ENCODE measurements around the gene OLFML1. TPM values are rescaled to one million over a fixed set of nuclear protein-coding genes. Genes with fewer than 3 reads are reported as not detected.

Gene OLFML1
- total RNA-seq, 1 donor from 2014 or later = not detected

DNA sequence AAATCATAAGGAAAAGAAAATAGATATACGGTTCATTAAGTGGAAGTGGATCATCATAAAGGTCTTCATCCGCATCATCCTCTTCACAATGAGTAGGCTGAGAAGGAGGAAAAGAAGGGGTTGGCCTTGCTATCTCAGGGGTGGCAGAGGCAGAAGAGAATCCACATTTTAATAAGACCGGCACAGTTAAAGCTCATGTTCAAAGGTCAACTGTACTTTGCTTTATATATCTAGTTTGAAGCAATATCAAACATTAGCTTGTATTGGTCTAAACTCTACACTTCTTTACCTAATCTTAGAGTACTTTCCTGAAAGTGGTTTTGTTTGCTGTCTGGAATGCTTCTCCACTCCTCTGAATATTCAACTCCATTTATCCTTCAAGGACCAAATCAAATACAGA is 22.8 kb downstream of the OLFML1 start:
- Histone ChIP-seq H3K4me2 (no peak overlapping the region), H3K27ac (no peak overlapping the region), H3K9me3 (ENCODE audit: low read depth) (no peaks in the 10 kb centered on the region), H4K20me1 (ENCODE audit: low read depth) (no peaks in the 10 kb centered on the region), H2AFZ (replicated peaks) (no peak overlapping the region), H3F3A (ENCODE audit: low read depth) (peaks cover 6% of the 10 kb centered on the region), H3K36me3 (no peaks in the 10 kb centered on the region), H3K79me2 (ENCODE audit: low read depth) (no peaks in the 10 kb centered on the region), H3K4me1 (peaks cover 6% of the 10 kb centered on the region), H3K4me3 (no peak overlapping the region), H3K9ac (no peak overlapping the region), H3K27me3 (no peaks in the 10 kb centered on the region)
- Mint-ChIP-seq H3K27ac (no peak overlapping the region), H3K36me3 (no peaks in the 10 kb centered on the region), H3K9me3 (no peaks in the 10 kb centered on the region), H3K27me3 (ENCODE audit: insufficient read depth, low read depth) (peaks cover 4% of the 10 kb centered on the region), H3K4me1 (peaks cover 9% of the 10 kb centered on the region), H3K4me3 (no peak overlapping the region)
- TF ChIP-seq, protein P1, sequence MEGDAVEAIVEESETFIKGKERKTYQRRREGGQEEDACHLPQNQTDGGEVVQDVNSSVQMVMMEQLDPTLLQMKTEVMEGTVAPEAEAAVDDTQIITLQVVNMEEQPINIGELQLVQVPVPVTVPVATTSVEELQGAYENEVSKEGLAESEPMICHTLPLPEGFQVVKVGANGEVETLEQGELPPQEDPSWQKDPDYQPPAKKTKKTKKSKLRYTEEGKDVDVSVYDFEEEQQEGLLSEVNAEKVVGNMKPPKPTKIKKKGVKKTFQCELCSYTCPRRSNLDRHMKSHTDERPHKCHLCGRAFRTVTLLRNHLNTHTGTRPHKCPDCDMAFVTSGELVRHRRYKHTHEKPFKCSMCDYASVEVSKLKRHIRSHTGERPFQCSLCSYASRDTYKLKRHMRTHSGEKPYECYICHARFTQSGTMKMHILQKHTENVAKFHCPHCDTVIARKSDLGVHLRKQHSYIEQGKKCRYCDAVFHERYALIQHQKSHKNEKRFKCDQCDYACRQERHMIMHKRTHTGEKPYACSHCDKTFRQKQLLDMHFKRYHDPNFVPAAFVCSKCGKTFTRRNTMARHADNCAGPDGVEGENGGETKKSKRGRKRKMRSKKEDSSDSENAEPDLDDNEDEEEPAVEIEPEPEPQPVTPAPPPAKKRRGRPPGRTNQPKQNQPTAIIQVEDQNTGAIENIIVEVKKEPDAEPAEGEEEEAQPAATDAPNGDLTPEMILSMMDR (IDR thresholded peaks at IDR 0.05) = no peak
- TF ChIP-seq EZH2phosphoT487 (IDR thresholded peaks at IDR 0.05) (no peak), EZH2 (IDR thresholded peaks at IDR 0.05) (no peak)
- no peak for DNase-seq (ENCODE audit: low spot score)

DNA sequence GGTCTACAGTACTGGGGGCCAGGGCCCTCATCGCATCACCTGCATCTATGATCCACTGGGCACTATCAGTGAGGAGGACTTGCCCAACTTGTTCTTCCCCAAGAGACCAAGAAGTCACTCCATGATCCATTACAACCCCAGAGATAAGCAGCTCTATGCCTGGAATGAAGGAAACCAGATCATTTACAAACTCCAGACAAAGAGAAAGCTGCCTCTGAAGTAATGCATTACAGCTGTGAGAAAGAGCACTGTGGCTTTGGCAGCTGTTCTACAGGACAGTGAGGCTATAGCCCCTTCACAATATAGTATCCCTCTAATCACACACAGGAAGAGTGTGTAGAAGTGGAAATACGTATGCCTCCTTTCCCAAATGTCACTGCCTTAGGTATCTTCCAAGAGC is 24.7 kb downstream of the OLFML1 start:
- H3K36me3 Mint-ChIP-seq = no peaks in the 10 kb centered on the region
- peaks cover 11% of the 10 kb centered on the region for H3K27me3 ChIP-seq
- no peak overlapping the region for H3K4me2 ChIP-seq
- H3K27ac ChIP-seq = no peak overlapping the region
- no peaks in the 10 kb centered on the region for H3K79me2 ChIP-seq (ENCODE audit: low read depth)
- no peak overlapping the region for H3K4me3 Mint-ChIP-seq
- H4K20me1 ChIP-seq (ENCODE audit: low read depth) = no peaks in the 10 kb centered on the region
- no peak overlapping the region for H3K27ac Mint-ChIP-seq
- no peaks in the 10 kb centered on the region for H3K9me3 ChIP-seq (ENCODE audit: low read depth)
- no peaks in the 10 kb centered on the region for H3K9me3 Mint-ChIP-seq
- no peak overlapping the region for H2AFZ ChIP-seq (replicated peaks)
- no peak for DNase-seq (ENCODE audit: low spot score)
- peaks cover 13% of the 10 kb centered on the region for H3K4me1 ChIP-seq
- H3F3A ChIP-seq (ENCODE audit: low read depth) = peaks cover 11% of the 10 kb centered on the region
- H3K36me3 ChIP-seq = no peaks in the 10 kb centered on the region
- TF ChIP-seq, protein P1 (IDR thresholded peaks at IDR 0.05) = no peak
- no peak overlapping the region for H3K9ac ChIP-seq
- H3K4me1 Mint-ChIP-seq = peaks cover 15% of the 10 kb centered on the region
- H3K27me3 Mint-ChIP-seq (ENCODE audit: insufficient read depth, low read depth) = peaks cover 4% of the 10 kb centered on the region
- no peak overlapping the region for H3K4me3 ChIP-seq

DNA sequence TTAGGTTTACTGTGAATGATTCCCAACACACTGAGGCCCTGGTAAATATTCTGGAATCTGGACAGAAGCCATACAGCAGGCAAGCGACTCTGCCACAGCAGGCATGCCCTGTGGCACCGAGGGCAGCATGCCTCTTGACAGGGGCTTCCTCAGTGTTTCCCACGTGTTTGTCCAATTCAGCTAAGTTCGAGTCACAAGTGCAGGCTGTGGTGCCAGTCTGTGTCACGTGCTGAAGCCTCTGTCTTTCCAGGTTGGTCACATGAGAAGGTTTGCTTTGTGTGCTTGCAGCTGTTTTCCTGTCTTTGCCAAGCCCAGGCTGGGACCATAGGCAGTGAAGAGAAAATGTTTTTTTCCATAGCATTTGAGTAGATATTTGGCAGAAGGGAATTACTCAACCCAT is 26.1 kb downstream of the OLFML1 start:
- DNase-seq (ENCODE audit: low spot score) = no peak
- no peaks in the 10 kb centered on the region for H3K79me2 ChIP-seq (ENCODE audit: low read depth)
- H3K27me3 Mint-ChIP-seq (ENCODE audit: insufficient read depth, low read depth) = peaks cover 8% of the 10 kb centered on the region
- H4K20me1 ChIP-seq (ENCODE audit: low read depth) = no peaks in the 10 kb centered on the region
- H3K36me3 Mint-ChIP-seq = no peaks in the 10 kb centered on the region
- H3K27ac ChIP-seq = no peak overlapping the region
- no peak overlapping the region for H3K4me3 ChIP-seq
- no peak overlapping the region for H3K4me2 ChIP-seq
- H3K4me1 ChIP-seq = peaks cover 14% of the 10 kb centered on the region
- H3K9me3 ChIP-seq (ENCODE audit: low read depth) = no peaks in the 10 kb centered on the region
- H3K4me3 Mint-ChIP-seq = no peak overlapping the region
- no peak overlapping the region for H3K27ac Mint-ChIP-seq
- H3K9me3 Mint-ChIP-seq = no peaks in the 10 kb centered on the region
- H2AFZ ChIP-seq (replicated peaks) = no peak overlapping the region
- TF ChIP-seq EZH2phosphoT487 (IDR thresholded peaks at IDR 0.05) = no peak
- TF ChIP-seq EZH2 (IDR thresholded peaks at IDR 0.05) = no peak
- TF ChIP-seq, protein P1 (IDR thresholded peaks at IDR 0.05) = no peak
- H3K4me1 Mint-ChIP-seq = peaks cover 21% of the 10 kb centered on the region
- no peak overlapping the region for H3K9ac ChIP-seq
- peaks cover 22% of the 10 kb centered on the region for H3K27me3 ChIP-seq
- peaks cover 11% of the 10 kb centered on the region for H3F3A ChIP-seq (ENCODE audit: low read depth)
- H3K36me3 ChIP-seq = no peaks in the 10 kb centered on the region
